IPS-20b (cell line): ENCODE measurements around the gene ACSS1.

Source experiments
- H3K27ac ChIP-seq: one replicate; pipeline ENCODE4 v1.5.1; 2013; ENCODE audit warnings: low read length
- H3K27me3 ChIP-seq: 2 replicates; pipeline ENCODE4 v1.6.1; 2013; ENCODE audit warnings: mild to moderate bottlenecking, low read length, inconsistent platforms; ENCODE audit not compliant: insufficient read depth
- H3K36me3 ChIP-seq: 2 replicates; pipeline ENCODE4 v1.6.1; 2013; ENCODE audit warnings: low read depth, mild to moderate bottlenecking, inconsistent platforms, low read length, moderate library complexity; ENCODE audit not compliant: insufficient read depth
- H3K4me1 ChIP-seq: 2 replicates; pipeline ENCODE4 v1.6.1; 2013; ENCODE audit warnings: mild to moderate bottlenecking, control low read depth, inconsistent platforms, low read length, moderate library complexity; ENCODE audit not compliant: insufficient read depth
- H3K4me3 ChIP-seq: 2 replicates; pipeline ENCODE4 v1.5.1; 2013; ENCODE audit warnings: mild to moderate bottlenecking, low read length, inconsistent platforms
- H3K9ac ChIP-seq: 2 replicates; pipeline ENCODE4 v1.6.1; 2013; ENCODE audit warnings: low read depth, mild to moderate bottlenecking, inconsistent platforms, low read length, moderate library complexity
- H3K9me3 ChIP-seq: 2 replicates; pipeline ENCODE4 v1.6.1; 2013; ENCODE audit warnings: mild to moderate bottlenecking, low read depth, low read length, inconsistent platforms; ENCODE audit not compliant: insufficient read depth

Gene ACSS1

DNA sequence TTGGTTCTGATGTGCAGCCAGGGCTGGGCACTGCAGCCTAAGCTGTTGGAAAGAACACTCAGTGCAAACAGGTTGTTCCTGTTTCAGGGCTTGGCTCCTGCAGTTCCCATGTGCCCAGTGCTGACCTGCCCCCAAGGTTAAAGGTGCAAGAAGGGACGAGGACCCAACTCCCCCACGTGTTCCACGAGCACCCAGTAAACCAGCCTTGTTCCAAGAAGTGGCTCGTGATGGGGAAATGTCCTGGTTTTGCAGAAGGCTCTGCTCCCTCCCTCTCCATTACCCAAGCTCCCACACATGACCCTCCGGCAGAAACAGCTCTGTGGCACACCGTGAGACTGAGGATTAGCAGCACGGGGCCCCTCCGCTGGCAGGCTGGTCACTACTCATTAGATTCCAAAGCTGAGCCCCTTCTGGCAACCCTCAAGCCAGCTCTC, 9.4 kb downstream of the ACSS1 start:
- Histone ChIP-seq H3K36me3 (no peaks in the 10 kb centered on the region), H3K9ac (no peak overlapping the region), H3K9me3 (no peaks in the 10 kb centered on the region), H3K27ac (no peak overlapping the region), H3K4me1 (peaks cover 4% of the 10 kb centered on the region; the same call in 1 of the 2 replicates), H3K4me3 (no peak overlapping the region), H3K27me3 (peaks cover 19% of the 10 kb centered on the region; the same call in 1 of the 2 replicates)

- Histone ChIP-seq H3K27ac (no peak overlapping the region), H3K9me3 (no peaks in the 10 kb centered on the region), H3K4me1 (peaks cover 4% of the 10 kb centered on the region; the same call in 1 of the 2 replicates), H3K4me3 (no peak overlapping the region), H3K9ac (no peak overlapping the region), H3K36me3 (no peaks in the 10 kb centered on the region), H3K27me3 (peaks cover 15% of the 10 kb centered on the region; the same call in 1 of the 2 replicates)
Measured at GRCh38 chr20:25047766-25048165, 10.2 kb downstream of the ACSS1 start.

- Histone ChIP-seq H3K4me1 (no peaks in the 10 kb centered on the region), H3K9ac (no peak overlapping the region), H3K36me3 (no peaks in the 10 kb centered on the region), H3K27ac (no peak overlapping the region), H3K9me3 (no peaks in the 10 kb centered on the region), H3K4me3 (no peak overlapping the region), H3K27me3 (peaks cover 11% of the 10 kb centered on the region; the same call in 1 of the 2 replicates)
Measured at GRCh38 chr20:25046736-25047666, 10.9 kb downstream of the ACSS1 start.

DNA sequence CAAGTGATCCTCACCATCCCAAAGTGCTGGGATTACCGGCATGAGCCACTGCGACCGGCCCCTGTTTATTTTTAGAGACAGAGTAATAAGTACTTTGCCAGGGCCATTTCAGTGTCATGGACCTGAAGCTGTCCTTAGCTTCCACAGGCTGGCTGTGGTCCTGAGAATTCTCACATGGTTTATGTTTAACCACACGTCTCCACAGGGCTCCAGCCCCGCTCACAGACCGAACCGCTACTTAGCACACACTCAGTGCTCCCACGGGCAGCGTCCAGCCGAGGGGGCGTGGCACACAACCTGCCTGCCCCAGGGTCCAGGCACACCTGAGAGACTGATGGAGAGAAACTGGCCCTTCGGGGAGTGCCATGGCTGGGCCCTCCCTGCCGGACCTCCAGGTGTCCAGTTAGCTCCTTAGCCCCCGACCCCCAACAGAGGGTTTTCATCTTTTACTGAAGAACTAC, 11.7 kb downstream of the ACSS1 start:
- H3K4me3 ChIP-seq, result no peak overlapping the region
- H3K4me1 ChIP-seq, result no peaks in the 10 kb centered on the region
- no peaks in the 10 kb centered on the region for H3K9me3 ChIP-seq
- no peaks in the 10 kb centered on the region for H3K36me3 ChIP-seq
- H3K27me3 ChIP-seq, result peaks cover 10% of the 10 kb centered on the region; the same call in 1 of the 2 replicates
- no peak overlapping the region for H3K9ac ChIP-seq
- no peak overlapping the region for H3K27ac ChIP-seq

DNA sequence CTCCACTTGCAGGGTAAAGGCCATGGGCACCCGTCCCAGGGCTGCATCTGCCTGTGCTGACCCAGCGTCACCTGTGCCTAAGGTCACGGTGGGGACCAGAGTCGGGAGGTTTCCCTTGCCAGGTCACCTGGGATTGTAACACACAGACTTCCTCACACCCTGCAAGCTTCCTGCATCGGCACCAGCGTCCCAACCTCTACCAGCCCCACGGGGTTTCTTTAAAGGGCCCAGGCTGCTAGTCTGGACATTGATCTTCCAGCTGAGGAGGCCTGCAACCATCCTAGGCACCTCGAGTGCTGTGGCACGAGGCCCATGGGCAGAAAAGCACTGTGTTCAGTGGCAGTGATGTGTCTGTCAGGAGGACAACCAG, 12.6 kb downstream of the ACSS1 start:
- no peaks in the 10 kb centered on the region for H3K36me3 ChIP-seq
- H3K9ac ChIP-seq, result no peak overlapping the region
- no peaks in the 10 kb centered on the region for H3K4me1 ChIP-seq
- peaks cover 7% of the 10 kb centered on the region; the same call in 1 of the 2 replicates for H3K27me3 ChIP-seq
- H3K27ac ChIP-seq, result no peak overlapping the region
- no peak overlapping the region for H3K4me3 ChIP-seq
- no peaks in the 10 kb centered on the region for H3K9me3 ChIP-seq

GRCh38 chr20:25044660-25045342, 13.1 kb downstream of the ACSS1 start:
- no peak overlapping the region for H3K9ac ChIP-seq
- H3K36me3 ChIP-seq, result no peaks in the 10 kb centered on the region
- no peaks in the 10 kb centered on the region for H3K9me3 ChIP-seq
- peaks cover 7% of the 10 kb centered on the region; the same call in 1 of the 2 replicates for H3K27me3 ChIP-seq
- H3K4me3 ChIP-seq, result no peak overlapping the region
- no peaks in the 10 kb centered on the region for H3K4me1 ChIP-seq
- no peak overlapping the region for H3K27ac ChIP-seq

GRCh38 chr20:25044261-25044560, 13.7 kb downstream of the ACSS1 start:
- Histone ChIP-seq H3K27me3 (peaks cover 7% of the 10 kb centered on the region; the same call in 1 of the 2 replicates), H3K9ac (no peak overlapping the region), H3K9me3 (no peaks in the 10 kb centered on the region), H3K4me1 (no peaks in the 10 kb centered on the region), H3K4me3 (no peak overlapping the region), H3K36me3 (no peaks in the 10 kb centered on the region), H3K27ac (no peak overlapping the region)

DNA sequence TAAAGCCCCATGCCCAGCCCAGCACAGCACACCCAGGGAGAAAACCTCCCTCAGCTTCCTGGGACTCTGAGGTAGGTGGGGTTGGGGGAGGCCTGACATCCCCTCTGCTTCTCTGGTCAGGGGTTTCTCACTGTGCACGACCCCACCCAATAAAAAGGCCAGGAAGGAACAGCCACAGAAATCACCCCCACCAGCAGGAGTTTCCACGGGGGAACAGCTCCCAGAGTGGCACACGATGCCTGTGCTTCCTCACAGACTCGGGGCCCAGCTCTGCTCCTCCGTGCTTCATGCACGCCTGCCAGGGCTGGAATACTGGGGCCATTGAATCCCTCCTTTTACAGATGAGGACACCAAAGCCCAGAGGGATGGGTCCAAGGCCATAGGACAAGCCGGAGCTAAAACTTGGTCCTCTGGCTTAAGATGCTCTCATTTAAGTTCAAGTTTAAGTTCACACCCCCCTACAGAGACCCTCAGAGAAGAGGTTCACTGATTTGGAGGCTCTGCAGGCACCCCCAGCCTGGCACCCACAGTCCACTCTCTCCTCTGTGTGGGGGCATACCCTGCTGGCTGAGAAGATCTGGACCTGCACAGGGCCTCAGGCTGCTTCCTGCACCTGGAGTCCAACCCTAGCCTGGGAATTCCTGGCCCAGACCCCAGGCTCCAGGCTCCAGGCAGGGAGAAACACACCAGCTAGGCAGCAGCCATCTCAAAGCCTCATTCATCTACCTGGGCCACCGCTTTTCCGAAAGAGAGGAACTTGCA, 14.3 kb downstream of the ACSS1 start:
- Histone ChIP-seq H3K27me3 (peaks cover 7% of the 10 kb centered on the region; the same call in 1 of the 2 replicates), H3K27ac (no peak overlapping the region), H3K4me1 (no peaks in the 10 kb centered on the region), H3K36me3 (no peaks in the 10 kb centered on the region), H3K4me3 (no peak overlapping the region), H3K9ac (no peak overlapping the region), H3K9me3 (no peaks in the 10 kb centered on the region)

- no peak overlapping the region for H3K9ac ChIP-seq
- H3K27ac ChIP-seq, result no peak overlapping the region
- H3K4me3 ChIP-seq, result no peak overlapping the region
- no peaks in the 10 kb centered on the region for H3K9me3 ChIP-seq
- H3K4me1 ChIP-seq, result no peaks in the 10 kb centered on the region
- no peaks in the 10 kb centered on the region for H3K36me3 ChIP-seq
- H3K27me3 ChIP-seq, result no peaks in the 10 kb centered on the region
Measured at GRCh38 chr20:25042531-25043498, 15.1 kb downstream of the ACSS1 start.

DNA sequence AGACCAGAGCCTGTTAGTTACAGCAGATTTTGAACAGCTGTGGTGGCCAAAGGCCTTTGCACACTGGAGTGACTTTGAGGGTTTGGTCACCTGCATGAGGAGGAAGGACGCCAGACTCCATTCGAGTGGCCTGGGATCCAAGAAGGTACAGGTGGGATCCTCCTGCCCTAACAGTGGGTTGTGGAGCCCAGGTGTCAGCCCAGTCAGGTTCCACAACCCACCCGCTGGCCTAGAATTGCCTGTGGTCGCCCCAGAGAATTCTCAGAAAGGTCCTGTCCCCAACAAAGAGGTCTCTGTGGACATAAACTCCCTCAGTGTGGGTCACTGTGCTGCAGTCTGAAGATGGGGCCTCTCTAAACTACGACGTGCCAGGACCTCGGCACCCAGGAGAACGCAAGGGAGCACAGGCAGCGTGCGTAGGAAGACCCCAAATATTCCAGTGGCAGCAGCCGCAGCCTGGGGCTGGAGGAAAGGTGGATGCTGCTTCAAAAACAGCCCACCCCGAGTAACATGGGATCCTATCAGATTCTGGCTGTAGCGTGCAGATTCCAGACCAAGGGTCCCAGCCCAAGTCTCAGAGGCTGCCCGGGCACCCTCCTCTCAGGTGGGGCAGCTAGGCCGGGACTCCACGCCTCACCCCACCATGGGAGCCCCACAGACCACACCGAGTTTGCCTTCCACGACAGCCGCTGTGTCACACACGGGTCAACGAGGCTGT, 16.0 kb downstream of the ACSS1 start:
- Histone ChIP-seq H3K4me3 (no peak overlapping the region), H3K36me3 (no peaks in the 10 kb centered on the region), H3K27me3 (no peaks in the 10 kb centered on the region), H3K27ac (no peak overlapping the region), H3K9me3 (no peaks in the 10 kb centered on the region), H3K4me1 (no peaks in the 10 kb centered on the region), H3K9ac (no peak overlapping the region)
